ENCODE measurements around the gene ACBD5.
A peak's percentile ranks its signal among the peaks of the same experiment; 100 is the strongest.
"Not testable (repeated sequence)": the region's sequence is repeated elsewhere in the genome, so short reads cannot be mapped to it uniquely, and the experiment has no call there.

The ACBD5 gene

DNA sequence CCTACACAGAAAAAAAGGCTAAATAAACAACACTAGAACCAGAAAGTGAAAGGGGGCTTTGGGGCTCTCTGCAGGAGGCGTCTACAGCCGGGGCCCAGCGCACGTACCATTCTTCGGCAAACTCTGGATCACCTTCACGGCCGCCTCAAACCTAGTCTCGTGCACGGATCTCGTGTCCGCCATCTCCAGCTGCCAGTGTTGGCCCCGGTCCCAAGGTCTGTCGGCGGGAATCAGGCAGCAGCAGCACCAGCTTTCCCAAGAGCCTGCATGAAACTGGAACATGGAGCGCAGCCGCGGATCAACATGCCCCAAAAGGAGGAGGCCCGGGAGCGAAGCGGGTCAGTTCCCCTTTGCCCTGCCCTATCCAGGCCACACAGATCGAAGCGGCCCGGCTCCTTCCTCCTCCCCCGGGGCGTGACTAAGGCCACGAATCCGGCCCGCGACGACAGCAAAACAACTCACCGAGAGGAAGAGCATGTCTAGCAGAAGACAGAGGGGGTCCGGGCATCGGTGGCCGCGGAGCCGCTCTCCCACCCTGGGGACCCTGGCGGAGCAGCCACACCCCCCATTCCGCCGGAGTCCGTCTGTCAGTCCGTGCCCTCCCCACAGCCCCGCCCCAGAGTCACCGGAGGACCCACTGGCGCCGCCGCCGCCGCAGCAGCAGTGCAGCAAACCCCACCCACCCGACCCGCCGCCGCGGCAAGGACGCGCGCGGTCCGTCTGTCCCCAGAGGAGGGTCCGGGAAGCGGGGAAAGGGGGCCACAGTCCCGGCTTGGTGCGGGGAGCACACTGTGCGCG lies at the start of gene ACBD5:
Gene ACBD5, minus strand, starts transcription at position 586 of the 798 bp plus-strand sequence. Its CDS starts 109 bp downstream, at position 477.
- ChIA-PET CTCF (interaction anchor here (0.7 to 2.1 kb wide), 5 partner anchors 10 to 20 kb away, joined by 3 to 18 read pairs (median 3); no protein-coding TSS in a partner anchor), POLR2A (no interaction called here)
- TF ChIP-seq, protein P1, sequence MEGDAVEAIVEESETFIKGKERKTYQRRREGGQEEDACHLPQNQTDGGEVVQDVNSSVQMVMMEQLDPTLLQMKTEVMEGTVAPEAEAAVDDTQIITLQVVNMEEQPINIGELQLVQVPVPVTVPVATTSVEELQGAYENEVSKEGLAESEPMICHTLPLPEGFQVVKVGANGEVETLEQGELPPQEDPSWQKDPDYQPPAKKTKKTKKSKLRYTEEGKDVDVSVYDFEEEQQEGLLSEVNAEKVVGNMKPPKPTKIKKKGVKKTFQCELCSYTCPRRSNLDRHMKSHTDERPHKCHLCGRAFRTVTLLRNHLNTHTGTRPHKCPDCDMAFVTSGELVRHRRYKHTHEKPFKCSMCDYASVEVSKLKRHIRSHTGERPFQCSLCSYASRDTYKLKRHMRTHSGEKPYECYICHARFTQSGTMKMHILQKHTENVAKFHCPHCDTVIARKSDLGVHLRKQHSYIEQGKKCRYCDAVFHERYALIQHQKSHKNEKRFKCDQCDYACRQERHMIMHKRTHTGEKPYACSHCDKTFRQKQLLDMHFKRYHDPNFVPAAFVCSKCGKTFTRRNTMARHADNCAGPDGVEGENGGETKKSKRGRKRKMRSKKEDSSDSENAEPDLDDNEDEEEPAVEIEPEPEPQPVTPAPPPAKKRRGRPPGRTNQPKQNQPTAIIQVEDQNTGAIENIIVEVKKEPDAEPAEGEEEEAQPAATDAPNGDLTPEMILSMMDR (IDR thresholded peaks at IDR 0.05; ENCODE audit: insufficient read depth, low read length, missing control alignments): no peak
- DNase-seq (ENCODE audit: low read depth, low spot score): no peak
- peak within 1 kb of the TSS; percentile 77 for H3K4me3 ChIP-seq (ENCODE audit: low read depth, low read length)

DNA sequence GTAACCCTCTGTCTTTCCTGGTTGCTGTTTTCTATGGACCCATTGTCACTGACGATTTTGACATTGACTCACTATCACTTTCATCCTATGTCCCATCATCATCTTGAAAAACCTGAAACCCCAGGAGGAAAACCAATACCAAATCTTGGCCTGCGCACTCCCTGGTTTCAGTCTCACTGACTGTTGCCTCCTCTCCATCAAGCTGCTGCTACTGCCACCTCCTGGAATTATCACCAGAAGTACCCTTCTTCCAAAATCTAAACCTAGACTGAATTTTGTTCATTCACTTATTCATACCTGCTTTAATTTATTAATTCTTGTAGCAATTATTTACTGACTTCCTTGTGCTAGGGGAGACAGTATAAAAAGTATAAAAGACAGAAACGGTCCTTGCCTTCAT lies 44.5 kb upstream of the ACBD5 start:
- DNase-seq (ENCODE audit: low read depth, low spot score): no peak
- no peak overlapping the region for H3K4me3 ChIP-seq (ENCODE audit: low read depth, low read length)
- TF ChIP-seq, protein P1 (IDR thresholded peaks at IDR 0.05; ENCODE audit: insufficient read depth, low read length, missing control alignments): no peak
- POLR2A ChIA-PET: no interaction called here
- CTCF ChIA-PET: interaction anchor here (0.9 to 2.1 kb wide), 2 partner anchors 33 to 62 kb away, joined by 4 to 7 read pairs; no protein-coding TSS in a partner anchor

DNA sequence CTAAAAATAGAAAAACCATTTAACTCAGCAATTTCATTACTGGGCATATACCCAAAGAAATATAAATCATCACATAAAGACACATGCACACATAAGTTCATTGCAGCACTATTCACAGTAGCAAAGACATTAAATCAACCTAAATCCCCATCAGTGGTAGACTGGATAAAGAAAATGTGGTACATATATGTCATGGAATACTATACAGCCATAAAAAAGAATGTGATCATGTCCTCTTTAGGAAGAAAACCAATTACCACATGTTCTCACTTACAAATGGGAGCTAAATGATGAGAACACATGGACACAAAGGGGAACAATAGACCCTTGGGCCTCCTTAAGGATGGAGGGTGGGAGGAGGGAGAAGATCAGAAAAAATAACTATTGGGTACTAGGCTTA lies 36.0 kb upstream of the ACBD5 start:
- ChIA-PET CTCF (no interaction called here), POLR2A (no interaction called here)
- no peak for DNase-seq (ENCODE audit: low read depth, low spot score)
- TF ChIP-seq, protein P1 (IDR thresholded peaks at IDR 0.05; ENCODE audit: insufficient read depth, low read length, missing control alignments): no peak
- H3K4me3 ChIP-seq (ENCODE audit: low read depth, low read length): no peak overlapping the region

- POLR2A ChIA-PET; DNase-seq (ENCODE audit: low read depth, low spot score); H3K4me3 ChIP-seq (ENCODE audit: low read depth, low read length); CTCF ChIA-PET: not testable (repeated sequence)
These were observed 25.4 kb upstream of the ACBD5 start for GRCh38 chr10:27266025-27266424.

DNA sequence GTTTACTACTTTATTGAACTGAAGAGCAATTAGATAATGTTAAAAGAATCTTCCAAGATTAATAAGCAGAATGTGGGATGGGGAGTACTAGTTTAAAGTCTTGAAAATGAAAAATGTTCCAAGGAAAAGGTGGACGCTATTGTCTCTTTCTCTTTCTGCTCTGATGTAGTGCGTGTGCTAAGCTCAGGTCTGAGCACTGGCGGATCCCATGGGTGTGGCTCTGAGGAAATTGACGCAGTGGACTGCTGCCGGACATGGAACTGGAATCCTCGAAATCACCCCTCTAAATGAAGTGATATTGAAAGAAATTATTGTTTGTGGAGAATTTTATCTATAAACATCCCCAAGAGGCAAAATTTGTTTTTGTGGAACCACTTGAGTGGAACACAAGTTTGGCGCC lies 22.2 kb upstream of the ACBD5 start:
- POLR2A ChIA-PET; DNase-seq (ENCODE audit: low read depth, low spot score); CTCF ChIA-PET; H3K4me3 ChIP-seq (ENCODE audit: low read depth, low read length): not testable (repeated sequence)

DNA sequence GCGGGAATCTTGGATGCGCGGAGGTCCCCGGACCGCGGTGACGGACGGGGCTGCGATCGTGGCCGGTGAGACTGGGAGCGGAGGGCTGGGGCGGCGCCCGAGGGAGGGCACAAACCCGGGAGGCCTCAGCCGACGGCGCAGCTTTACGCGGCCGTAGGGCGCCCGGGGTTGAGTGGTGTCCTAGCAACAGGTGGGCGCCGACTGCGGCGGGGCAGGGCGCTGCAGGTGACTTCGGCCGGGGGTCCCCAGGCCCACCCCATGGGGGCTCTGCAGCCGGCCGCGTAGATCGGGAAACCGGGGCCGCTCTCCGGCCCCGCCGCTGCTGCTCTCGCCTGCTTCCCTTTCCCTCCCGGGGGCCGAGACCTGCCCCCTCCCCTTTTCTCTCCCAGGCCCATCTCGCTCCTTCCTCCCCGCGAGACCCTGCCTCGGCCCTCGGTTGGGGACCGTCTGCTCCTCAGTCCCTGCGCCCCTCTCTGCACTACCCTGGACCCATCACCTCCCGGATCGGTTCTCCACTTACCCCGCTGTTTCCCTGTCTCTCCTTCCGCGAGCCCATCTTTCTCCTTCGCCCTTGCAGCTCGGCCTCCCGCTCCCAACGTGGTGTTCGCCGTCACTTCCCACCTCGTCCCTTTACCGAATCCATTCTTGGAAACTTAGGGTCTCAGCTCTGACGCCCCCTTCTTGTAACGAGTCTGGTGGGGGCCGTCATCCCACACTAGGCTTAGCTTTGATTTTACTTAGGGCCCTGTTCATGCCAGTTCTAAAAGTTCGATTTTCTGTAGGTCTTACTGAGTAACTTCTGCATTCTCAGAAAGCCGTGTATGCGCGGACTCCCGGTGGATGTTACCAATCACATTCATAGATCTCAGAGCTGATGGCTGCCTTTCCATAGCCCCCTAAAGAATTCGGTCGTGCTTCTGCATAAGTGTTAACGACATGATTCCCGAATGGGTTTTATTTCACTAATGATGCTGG lies 18.5 kb upstream of the ACBD5 start:
- ChIA-PET CTCF (interaction anchor here (2.3 kb wide), 1 partner anchor 8 kb away, joined by 8 read pairs; no protein-coding TSS in a partner anchor), POLR2A (no interaction called here)
- TF ChIP-seq, protein P1 (IDR thresholded peaks at IDR 0.05; ENCODE audit: insufficient read depth, low read length, missing control alignments): no peak
- DNase-seq (ENCODE audit: low read depth, low spot score): no peak
- H3K4me3 ChIP-seq (ENCODE audit: low read depth, low read length): peak overlapping the region; percentile 42

- POLR2A ChIA-PET: no interaction called here
- TF ChIP-seq, protein P1 (IDR thresholded peaks at IDR 0.05; ENCODE audit: insufficient read depth, low read length, missing control alignments): no peak
- CTCF ChIA-PET: no interaction called here
- peak overlapping the region; percentile 42 for H3K4me3 ChIP-seq (ENCODE audit: low read depth, low read length)
- DNase-seq (ENCODE audit: low read depth, low spot score): no peak
These were observed 17.9 kb upstream of the ACBD5 start for GRCh38 chr10:27258492-27258837.
